ENCODE data around the gene SLPI. TPM values are rescaled to one million over a fixed set of nuclear protein-coding genes. Genes with fewer than 3 reads are reported as not detected.

The SLPI gene
- total RNA-seq, 2 experiments from 2014 or later = not detected

DNA sequence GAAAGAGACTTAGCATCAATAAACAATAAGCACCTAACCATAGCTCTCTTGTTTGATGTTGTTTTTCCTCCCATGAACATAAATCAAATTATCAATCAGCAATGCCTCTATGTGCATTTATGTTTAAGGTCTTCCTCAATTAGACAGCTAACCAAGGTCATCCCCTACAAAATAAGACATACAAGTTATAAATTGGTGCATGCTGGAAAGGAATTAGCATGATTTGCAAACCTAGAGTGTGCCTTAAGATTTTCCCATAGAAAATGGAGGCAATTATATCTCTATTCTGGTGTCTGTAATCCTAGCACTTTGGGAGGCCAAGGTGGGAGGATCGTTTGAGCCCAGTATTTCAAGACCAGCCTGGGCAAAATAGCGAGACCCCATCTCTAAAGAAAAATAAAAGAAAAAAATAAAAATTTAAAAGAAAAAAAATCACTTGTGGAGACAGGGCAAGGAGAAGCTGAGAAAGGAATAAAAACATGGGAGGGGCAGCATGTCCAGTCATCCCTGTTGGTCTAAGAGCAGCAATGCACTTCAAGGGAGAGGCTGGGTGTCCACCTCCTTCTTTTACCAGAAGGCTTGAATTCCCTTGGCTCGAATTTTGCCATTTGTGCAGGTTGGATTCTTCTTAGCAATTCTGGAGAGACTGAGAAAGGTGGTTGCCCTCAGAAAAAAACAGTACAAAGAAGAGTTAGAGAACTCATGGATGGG lies 9.3 kb upstream of the SLPI start:
- no peak overlapping the region for H3K4me3 ChIP-seq (ENCODE audit: low read depth, low read length, poor library complexity, severe bottlenecking)
- no peaks in the 10 kb centered on the region for H3K4me1 ChIP-seq (ENCODE audit: insufficient read depth, low read length, poor library complexity, severe bottlenecking)
- no peaks in the 10 kb centered on the region for H3K9me2 ChIP-seq (ENCODE audit: insufficient read depth, low read length)
- H3K27ac ChIP-seq (ENCODE audit: low read depth, low read length, poor library complexity, severe bottlenecking) = no peak overlapping the region
- intact Hi-C loops (cut with micrococcal nuclease; ENCODE audit: unreplicated experiment) = no loop called here
- ChIA-PET POLR2A (no interaction called here), CTCF (ENCODE audit: unreplicated experiment) (no interaction called here)
- DNase-seq (ENCODE audit: low spot score) = no peak
- no peak overlapping the region for H2AFZ ChIP-seq (ENCODE audit: low read length)
- no TSS peak for BruUV-seq (replicated peaks)
- H3K79me2 ChIP-seq (ENCODE audit: insufficient read depth, low read depth, low read length) = no peaks in the 10 kb centered on the region
- no peak overlapping the region for H3K4me2 ChIP-seq (ENCODE audit: low read length)
- H3K9me3 ChIP-seq (ENCODE audit: low read length) = no peaks in the 10 kb centered on the region
- no peaks in the 10 kb centered on the region for H4K20me1 ChIP-seq (ENCODE audit: insufficient read depth, low read length)
- TF ChIP-seq, protein P1, sequence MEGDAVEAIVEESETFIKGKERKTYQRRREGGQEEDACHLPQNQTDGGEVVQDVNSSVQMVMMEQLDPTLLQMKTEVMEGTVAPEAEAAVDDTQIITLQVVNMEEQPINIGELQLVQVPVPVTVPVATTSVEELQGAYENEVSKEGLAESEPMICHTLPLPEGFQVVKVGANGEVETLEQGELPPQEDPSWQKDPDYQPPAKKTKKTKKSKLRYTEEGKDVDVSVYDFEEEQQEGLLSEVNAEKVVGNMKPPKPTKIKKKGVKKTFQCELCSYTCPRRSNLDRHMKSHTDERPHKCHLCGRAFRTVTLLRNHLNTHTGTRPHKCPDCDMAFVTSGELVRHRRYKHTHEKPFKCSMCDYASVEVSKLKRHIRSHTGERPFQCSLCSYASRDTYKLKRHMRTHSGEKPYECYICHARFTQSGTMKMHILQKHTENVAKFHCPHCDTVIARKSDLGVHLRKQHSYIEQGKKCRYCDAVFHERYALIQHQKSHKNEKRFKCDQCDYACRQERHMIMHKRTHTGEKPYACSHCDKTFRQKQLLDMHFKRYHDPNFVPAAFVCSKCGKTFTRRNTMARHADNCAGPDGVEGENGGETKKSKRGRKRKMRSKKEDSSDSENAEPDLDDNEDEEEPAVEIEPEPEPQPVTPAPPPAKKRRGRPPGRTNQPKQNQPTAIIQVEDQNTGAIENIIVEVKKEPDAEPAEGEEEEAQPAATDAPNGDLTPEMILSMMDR (conservative IDR thresholded peaks at IDR 0.05; ENCODE audit: low read length) = no peak
- no peak for TF ChIP-seq EZH2phosphoT487 (IDR thresholded peaks at IDR 0.05; ENCODE audit: borderline replicate concordance, low read depth, low read length)
- no peaks in the 10 kb centered on the region for H3K36me3 ChIP-seq (ENCODE audit: insufficient read depth, low read length)

DNA sequence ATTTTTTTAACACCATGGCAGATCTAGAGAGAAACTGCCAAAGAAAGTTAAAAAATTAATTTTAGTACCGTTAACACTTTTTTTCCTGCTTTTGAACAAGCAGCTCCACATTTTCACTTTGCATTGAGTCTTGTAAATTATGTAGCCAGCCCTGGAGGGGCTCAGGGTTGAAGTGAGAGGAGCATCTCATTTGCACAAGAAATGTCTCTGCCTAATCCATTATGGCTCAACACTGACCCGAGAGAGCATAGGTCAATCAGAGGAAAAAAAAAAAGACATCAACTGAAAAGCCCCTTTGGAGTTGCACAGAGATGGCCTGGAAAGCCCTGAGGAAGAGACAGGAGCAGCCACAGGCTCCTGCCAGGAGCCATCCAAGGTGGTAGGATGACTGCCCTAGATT lies 4.3 kb upstream of the SLPI start:
- no peak for TF ChIP-seq EZH2phosphoT487 (IDR thresholded peaks at IDR 0.05; ENCODE audit: borderline replicate concordance, low read depth, low read length)
- TF ChIP-seq, protein P1 (conservative IDR thresholded peaks at IDR 0.05; ENCODE audit: low read length) = no peak
- Histone ChIP-seq H3K79me2 (ENCODE audit: insufficient read depth, low read depth, low read length) (no peaks in the 10 kb centered on the region), H3K36me3 (ENCODE audit: insufficient read depth, low read length) (no peaks in the 10 kb centered on the region), H3K4me1 (ENCODE audit: insufficient read depth, low read length, poor library complexity, severe bottlenecking) (no peaks in the 10 kb centered on the region), H4K20me1 (ENCODE audit: insufficient read depth, low read length) (no peaks in the 10 kb centered on the region), H3K9me3 (ENCODE audit: low read length) (no peaks in the 10 kb centered on the region), H3K4me3 (ENCODE audit: low read depth, low read length, poor library complexity, severe bottlenecking) (no peak overlapping the region), H3K27ac (ENCODE audit: low read depth, low read length, poor library complexity, severe bottlenecking) (no peak overlapping the region), H3K9me2 (ENCODE audit: insufficient read depth, low read length) (no peaks in the 10 kb centered on the region), H2AFZ (ENCODE audit: low read length) (no peak overlapping the region), H3K4me2 (ENCODE audit: low read length) (no peak overlapping the region)
- DNase-seq (ENCODE audit: low spot score) = no peak
- POLR2A ChIA-PET = no interaction called here
- no TSS peak for BruUV-seq (replicated peaks)
- intact Hi-C loops (cut with micrococcal nuclease; ENCODE audit: unreplicated experiment) = no loop called here
- CTCF ChIA-PET (ENCODE audit: unreplicated experiment) = no interaction called here

DNA sequence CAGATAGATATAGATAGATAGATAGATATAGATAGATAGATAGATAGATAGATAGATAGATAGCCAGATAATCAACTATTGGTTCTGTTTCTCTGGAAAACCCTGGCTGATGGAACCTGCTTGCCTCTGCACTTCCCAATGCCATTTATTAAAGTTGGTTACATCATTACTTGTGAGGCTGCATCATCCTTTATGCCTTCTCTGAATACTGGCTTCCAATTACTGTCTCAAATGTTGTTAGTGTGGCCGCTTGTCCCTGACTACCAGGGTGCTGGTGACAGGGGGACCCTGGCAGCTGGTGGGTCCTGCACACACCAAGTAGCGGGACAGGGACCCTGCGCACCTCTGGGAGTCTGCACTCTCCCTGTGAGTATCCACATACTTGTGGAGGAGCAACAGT lies 3.9 kb upstream of the SLPI start:
- H2AFZ ChIP-seq (ENCODE audit: low read length) = no peak overlapping the region
- CTCF ChIA-PET (ENCODE audit: unreplicated experiment) = no interaction called here
- intact Hi-C loops (cut with micrococcal nuclease; ENCODE audit: unreplicated experiment) = no loop called here

More for the DNA sequence above, 3.9 kb upstream of the SLPI start:
- no peak overlapping the region for H3K4me2 ChIP-seq (ENCODE audit: low read length)
- no peaks in the 10 kb centered on the region for H3K36me3 ChIP-seq (ENCODE audit: insufficient read depth, low read length)
- no peak for DNase-seq (ENCODE audit: low spot score)
- no TSS peak for BruUV-seq (replicated peaks)
- no peak overlapping the region for H3K27ac ChIP-seq (ENCODE audit: low read depth, low read length, poor library complexity, severe bottlenecking)
- POLR2A ChIA-PET = no interaction called here
- H4K20me1 ChIP-seq (ENCODE audit: insufficient read depth, low read length) = no peaks in the 10 kb centered on the region
- no peaks in the 10 kb centered on the region for H3K79me2 ChIP-seq (ENCODE audit: insufficient read depth, low read depth, low read length)
- H3K4me3 ChIP-seq (ENCODE audit: low read depth, low read length, poor library complexity, severe bottlenecking) = no peak overlapping the region
- H3K4me1 ChIP-seq (ENCODE audit: insufficient read depth, low read length, poor library complexity, severe bottlenecking) = no peaks in the 10 kb centered on the region
- no peaks in the 10 kb centered on the region for H3K9me2 ChIP-seq (ENCODE audit: insufficient read depth, low read length)
- H3K9me3 ChIP-seq (ENCODE audit: low read length) = no peaks in the 10 kb centered on the region
- no peak for TF ChIP-seq EZH2phosphoT487 (IDR thresholded peaks at IDR 0.05; ENCODE audit: borderline replicate concordance, low read depth, low read length)

All from OCI-LY7 (cell line).